Measurements from ENCODE around the gene NPAS3. TPM values are rescaled to one million over a fixed set of nuclear protein-coding genes. Genes with fewer than 3 reads are reported as not detected.

The NPAS3 gene
- total and polyA plus RNA-seq, 4 donors, result 0.07 to 0.09 (median 0.08) TPM; not detected in 1

DNA sequence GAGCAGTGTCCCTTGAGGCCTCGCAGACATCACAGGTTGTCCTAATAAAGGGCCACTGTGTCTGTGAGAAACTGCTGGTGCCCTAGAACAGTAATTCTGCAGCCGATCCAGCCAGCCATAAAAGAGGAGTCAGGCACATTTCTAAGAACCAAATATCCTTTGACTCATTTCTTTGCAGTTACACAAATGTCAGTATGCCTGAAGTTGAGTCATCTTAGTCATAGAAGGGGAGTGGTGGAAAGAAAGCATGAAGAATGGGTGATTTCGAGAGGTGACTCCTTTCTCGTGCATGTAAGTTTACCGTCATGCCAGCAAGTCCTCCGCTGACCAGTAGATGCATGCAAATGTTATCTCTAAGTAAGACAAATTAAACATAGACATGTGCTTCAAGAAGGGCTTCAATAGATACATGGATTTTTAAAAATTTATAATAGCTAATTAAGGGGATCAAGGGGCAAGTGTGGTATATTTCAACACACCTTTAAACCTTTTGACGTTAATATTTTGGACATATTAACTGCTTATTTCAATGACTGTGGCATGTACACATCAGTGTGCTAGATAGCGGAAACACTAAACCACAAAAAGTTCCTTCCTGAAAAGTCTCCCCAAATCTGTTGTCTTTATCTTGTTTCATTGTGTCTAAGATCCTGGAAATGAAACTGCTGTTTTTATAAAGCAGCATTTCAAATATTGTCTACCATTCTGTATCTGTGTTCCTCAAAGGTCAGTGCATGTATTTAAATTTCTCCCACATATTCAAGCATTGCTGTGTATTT, 497.4 kb downstream of the NPAS3 start:
- DNase-seq (ENCODE audit: low spot score), result no peak
- Histone ChIP-seq H3K9ac (ENCODE audit: low read depth in 1 of 2, low read length in 2 of 2) (no peak overlapping the region), H3K9me3 (ENCODE audit: control insufficient read depth in 4 of 4, low read length in 3 of 4) (no peaks in the 10 kb centered on the region), H3K27ac (ENCODE audit: low read depth in 1 of 2, low read length in 2 of 2) (no peak overlapping the region), H3K4me1 (ENCODE audit: control insufficient read depth in 4 of 4, insufficient read depth in 4 of 4, low read length in 3 of 4) (no peaks in the 10 kb centered on the region), H3K4me3 (ENCODE audit: low read depth in 1 of 3, low read length in 3 of 3) (no peak overlapping the region), H3K27me3 (ENCODE audit: control insufficient read depth in 4 of 4, insufficient read depth in 4 of 4, low read length in 3 of 4) (no peaks in the 10 kb centered on the region), H3K36me3 (ENCODE audit: control insufficient read depth in 4 of 4, insufficient read depth in 3 of 4, low read depth in 1 of 4, low read length in 3 of 4) (no peaks in the 10 kb centered on the region)
- TF ChIP-seq FOXA2 (IDR thresholded peaks at IDR 0.05) (no peak), SP1 (IDR thresholded peaks at IDR 0.05) (no peak), YY1 (IDR thresholded peaks at IDR 0.05) (no peak), JUND (IDR thresholded peaks at IDR 0.05) (no peak), GABPA (IDR thresholded peaks at IDR 0.05 in 1 of 2, conservative IDR thresholded peaks at IDR 0.05 in 1 of 2) (no peak), RAD21 (IDR thresholded peaks at IDR 0.05) (no peak), FOXA1 (IDR thresholded peaks at IDR 0.05) (no peak)
- TF ChIP-seq, protein P1, sequence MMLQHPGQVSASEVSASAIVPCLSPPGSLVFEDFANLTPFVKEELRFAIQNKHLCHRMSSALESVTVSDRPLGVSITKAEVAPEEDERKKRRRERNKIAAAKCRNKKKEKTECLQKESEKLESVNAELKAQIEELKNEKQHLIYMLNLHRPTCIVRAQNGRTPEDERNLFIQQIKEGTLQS (IDR thresholded peaks at IDR 0.05), result no peak
- TF ChIP-seq, protein P2, sequence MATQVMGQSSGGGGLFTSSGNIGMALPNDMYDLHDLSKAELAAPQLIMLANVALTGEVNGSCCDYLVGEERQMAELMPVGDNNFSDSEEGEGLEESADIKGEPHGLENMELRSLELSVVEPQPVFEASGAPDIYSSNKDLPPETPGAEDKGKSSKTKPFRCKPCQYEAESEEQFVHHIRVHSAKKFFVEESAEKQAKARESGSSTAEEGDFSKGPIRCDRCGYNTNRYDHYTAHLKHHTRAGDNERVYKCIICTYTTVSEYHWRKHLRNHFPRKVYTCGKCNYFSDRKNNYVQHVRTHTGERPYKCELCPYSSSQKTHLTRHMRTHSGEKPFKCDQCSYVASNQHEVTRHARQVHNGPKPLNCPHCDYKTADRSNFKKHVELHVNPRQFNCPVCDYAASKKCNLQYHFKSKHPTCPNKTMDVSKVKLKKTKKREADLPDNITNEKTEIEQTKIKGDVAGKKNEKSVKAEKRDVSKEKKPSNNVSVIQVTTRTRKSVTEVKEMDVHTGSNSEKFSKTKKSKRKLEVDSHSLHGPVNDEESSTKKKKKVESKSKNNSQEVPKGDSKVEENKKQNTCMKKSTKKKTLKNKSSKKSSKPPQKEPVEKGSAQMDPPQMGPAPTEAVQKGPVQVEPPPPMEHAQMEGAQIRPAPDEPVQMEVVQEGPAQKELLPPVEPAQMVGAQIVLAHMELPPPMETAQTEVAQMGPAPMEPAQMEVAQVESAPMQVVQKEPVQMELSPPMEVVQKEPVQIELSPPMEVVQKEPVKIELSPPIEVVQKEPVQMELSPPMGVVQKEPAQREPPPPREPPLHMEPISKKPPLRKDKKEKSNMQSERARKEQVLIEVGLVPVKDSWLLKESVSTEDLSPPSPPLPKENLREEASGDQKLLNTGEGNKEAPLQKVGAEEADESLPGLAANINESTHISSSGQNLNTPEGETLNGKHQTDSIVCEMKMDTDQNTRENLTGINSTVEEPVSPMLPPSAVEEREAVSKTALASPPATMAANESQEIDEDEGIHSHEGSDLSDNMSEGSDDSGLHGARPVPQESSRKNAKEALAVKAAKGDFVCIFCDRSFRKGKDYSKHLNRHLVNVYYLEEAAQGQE (IDR thresholded peaks at IDR 0.05), result no peak
- 80% methylated on average over 8 of the region's 8 CpGs for WGBS

DNA sequence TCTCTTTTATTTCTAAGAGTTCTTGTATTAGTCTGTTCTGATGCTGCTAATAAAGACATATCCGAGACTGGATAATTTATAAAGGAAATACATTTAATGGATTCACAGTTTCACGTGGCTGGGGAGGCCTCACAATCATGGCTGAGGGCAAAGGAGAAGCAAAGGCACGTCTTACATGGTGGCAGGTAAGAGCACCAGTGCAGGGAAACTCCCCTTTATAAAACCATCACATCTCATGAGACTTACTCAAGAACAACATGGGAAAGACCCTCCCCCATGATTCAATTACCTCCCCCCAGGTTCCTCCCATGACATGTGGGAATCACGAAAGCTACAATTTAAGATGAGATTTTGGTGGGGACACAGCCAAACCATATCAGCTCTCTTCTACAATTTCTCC, 503.0 kb downstream of the NPAS3 start:
- no peak for TF ChIP-seq JUND (IDR thresholded peaks at IDR 0.05)
- TF ChIP-seq, protein P3, sequence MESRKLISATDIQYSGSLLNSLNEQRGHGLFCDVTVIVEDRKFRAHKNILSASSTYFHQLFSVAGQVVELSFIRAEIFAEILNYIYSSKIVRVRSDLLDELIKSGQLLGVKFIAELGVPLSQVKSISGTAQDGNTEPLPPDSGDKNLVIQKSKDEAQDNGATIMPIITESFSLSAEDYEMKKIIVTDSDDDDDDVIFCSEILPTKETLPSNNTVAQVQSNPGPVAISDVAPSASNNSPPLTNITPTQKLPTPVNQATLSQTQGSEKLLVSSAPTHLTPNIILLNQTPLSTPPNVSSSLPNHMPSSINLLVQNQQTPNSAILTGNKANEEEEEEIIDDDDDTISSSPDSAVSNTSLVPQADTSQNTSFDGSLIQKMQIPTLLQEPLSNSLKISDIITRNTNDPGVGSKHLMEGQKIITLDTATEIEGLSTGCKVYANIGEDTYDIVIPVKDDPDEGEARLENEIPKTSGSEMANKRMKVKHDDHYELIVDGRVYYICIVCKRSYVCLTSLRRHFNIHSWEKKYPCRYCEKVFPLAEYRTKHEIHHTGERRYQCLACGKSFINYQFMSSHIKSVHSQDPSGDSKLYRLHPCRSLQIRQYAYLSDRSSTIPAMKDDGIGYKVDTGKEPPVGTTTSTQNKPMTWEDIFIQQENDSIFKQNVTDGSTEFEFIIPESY (IDR thresholded peaks at IDR 0.05), result no peak
- no peak for TF ChIP-seq HNF4A (conservative IDR thresholded peaks at IDR 0.05)
- TF ChIP-seq, protein P4, sequence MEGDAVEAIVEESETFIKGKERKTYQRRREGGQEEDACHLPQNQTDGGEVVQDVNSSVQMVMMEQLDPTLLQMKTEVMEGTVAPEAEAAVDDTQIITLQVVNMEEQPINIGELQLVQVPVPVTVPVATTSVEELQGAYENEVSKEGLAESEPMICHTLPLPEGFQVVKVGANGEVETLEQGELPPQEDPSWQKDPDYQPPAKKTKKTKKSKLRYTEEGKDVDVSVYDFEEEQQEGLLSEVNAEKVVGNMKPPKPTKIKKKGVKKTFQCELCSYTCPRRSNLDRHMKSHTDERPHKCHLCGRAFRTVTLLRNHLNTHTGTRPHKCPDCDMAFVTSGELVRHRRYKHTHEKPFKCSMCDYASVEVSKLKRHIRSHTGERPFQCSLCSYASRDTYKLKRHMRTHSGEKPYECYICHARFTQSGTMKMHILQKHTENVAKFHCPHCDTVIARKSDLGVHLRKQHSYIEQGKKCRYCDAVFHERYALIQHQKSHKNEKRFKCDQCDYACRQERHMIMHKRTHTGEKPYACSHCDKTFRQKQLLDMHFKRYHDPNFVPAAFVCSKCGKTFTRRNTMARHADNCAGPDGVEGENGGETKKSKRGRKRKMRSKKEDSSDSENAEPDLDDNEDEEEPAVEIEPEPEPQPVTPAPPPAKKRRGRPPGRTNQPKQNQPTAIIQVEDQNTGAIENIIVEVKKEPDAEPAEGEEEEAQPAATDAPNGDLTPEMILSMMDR (IDR thresholded peaks at IDR 0.05; ENCODE audit: low read depth, low read length, missing input control), result no peak
- no peak for TF ChIP-seq EGR1 (IDR thresholded peaks at IDR 0.05; ENCODE audit: low read depth in 2 of 2)
- 78% methylated on average over 4 of the region's 4 CpGs for WGBS
- Histone ChIP-seq H3K9ac (ENCODE audit: low read depth in 1 of 2, low read length in 2 of 2) (no peak overlapping the region), H3K36me3 (ENCODE audit: control insufficient read depth in 4 of 4, insufficient read depth in 3 of 4, low read depth in 1 of 4, low read length in 3 of 4) (no peaks in the 10 kb centered on the region), H3K27me3 (ENCODE audit: control insufficient read depth in 4 of 4, insufficient read depth in 4 of 4, low read length in 3 of 4) (no peaks in the 10 kb centered on the region), H3K4me1 (ENCODE audit: control insufficient read depth in 4 of 4, insufficient read depth in 4 of 4, low read length in 3 of 4) (no peaks in the 10 kb centered on the region), H3K4me3 (ENCODE audit: low read depth in 1 of 3, low read length in 3 of 3) (no peak overlapping the region), H3K9me3 (ENCODE audit: control insufficient read depth in 4 of 4, low read length in 3 of 4) (no peaks in the 10 kb centered on the region), H3K27ac (ENCODE audit: low read depth in 1 of 2, low read length in 2 of 2) (no peak overlapping the region)
- DNase-seq (ENCODE audit: low spot score), result no peak

Measured in liver (tissue), 9 donors.